GM12875 (cell line): Measurements from ENCODE around the gene SINHCAF.

Experiments used
- H3K4me3 ChIP-seq: one replicate; pipeline ENCODE4 v1.5.1; 2011; ENCODE audit warnings: low read depth, low read length, control low read depth
- CTCF ChIP-seq: IDR thresholded peaks from 2 replicates; pipeline ENCODE4 v1.5.1; 2011; ENCODE audit warnings: low read depth, mild to moderate bottlenecking, control low read depth, inconsistent platforms, low read length, moderate library complexity, borderline replicate concordance; ENCODE audit not compliant: insufficient read depth

SINHCAF gene

GRCh38 chr12:31315784-31316465, 10.0 kb downstream of the SINHCAF start:
- no peak overlapping the region for H3K4me3 ChIP-seq
- TF ChIP-seq CTCF = no peak

GRCh38 chr12:31315044-31315715, 10.8 kb downstream of the SINHCAF start:
- H3K4me3 ChIP-seq = no peak overlapping the region
- no peak for TF ChIP-seq CTCF

GRCh38 chr12:31312431-31312830, 13.5 kb downstream of the SINHCAF start:
- TF ChIP-seq CTCF = no peak
- no peak overlapping the region for H3K4me3 ChIP-seq

GRCh38 chr12:31311634-31312258, 14.2 kb downstream of the SINHCAF start:
- no peak overlapping the region for H3K4me3 ChIP-seq
- no peak for TF ChIP-seq CTCF

GRCh38 chr12:31310488-31310887, 15.5 kb downstream of the SINHCAF start:
- no peak for TF ChIP-seq CTCF
- no peak overlapping the region for H3K4me3 ChIP-seq

GRCh38 chr12:31309279-31309678, 16.7 kb downstream of the SINHCAF start:
- no peak overlapping the region for H3K4me3 ChIP-seq
- no peak for TF ChIP-seq CTCF
